ENCODE measurements around the gene RAD51B.

DNA sequence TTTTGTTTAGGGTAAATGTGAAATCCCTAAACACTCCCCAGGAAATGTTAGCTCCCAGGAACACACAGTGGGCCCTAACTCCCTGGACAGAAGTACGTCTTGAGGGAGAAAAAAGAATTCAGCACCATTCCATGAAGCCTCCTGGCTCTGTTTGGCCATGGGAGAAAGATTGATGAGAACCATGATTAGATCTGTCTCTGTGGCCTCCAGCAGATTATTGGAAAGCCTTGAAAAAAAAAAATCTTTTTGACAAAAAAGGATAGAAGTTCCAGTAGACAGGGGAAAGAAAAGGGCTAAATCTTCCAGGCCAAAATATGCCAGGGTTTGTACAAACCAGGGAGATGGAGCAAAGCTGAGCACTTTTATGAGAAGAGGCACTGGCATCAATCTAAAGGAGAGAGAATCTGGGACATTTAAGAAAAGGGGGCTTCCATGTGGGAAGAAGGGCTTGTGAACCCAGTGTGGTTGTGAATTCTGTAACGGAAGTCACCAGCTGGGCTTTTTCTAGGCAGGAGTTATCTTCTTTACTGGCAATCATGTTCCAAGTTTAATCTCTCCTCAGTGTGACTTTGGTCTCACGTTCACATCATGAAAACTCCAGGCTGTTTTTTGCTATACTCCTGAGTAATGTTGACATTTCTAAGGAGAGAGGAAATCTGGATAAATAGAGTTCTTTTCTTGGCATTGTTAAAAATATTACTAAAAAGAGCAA, 426.7 kb downstream of the RAD51B start:
- TF ChIP-seq POLR2AphosphoS5 (IDR thresholded peaks at IDR 0.05) (no peak), POLR2A (IDR thresholded peaks at IDR 0.05) (no peak)
- TF ChIP-seq, protein P1, sequence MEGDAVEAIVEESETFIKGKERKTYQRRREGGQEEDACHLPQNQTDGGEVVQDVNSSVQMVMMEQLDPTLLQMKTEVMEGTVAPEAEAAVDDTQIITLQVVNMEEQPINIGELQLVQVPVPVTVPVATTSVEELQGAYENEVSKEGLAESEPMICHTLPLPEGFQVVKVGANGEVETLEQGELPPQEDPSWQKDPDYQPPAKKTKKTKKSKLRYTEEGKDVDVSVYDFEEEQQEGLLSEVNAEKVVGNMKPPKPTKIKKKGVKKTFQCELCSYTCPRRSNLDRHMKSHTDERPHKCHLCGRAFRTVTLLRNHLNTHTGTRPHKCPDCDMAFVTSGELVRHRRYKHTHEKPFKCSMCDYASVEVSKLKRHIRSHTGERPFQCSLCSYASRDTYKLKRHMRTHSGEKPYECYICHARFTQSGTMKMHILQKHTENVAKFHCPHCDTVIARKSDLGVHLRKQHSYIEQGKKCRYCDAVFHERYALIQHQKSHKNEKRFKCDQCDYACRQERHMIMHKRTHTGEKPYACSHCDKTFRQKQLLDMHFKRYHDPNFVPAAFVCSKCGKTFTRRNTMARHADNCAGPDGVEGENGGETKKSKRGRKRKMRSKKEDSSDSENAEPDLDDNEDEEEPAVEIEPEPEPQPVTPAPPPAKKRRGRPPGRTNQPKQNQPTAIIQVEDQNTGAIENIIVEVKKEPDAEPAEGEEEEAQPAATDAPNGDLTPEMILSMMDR (IDR thresholded peaks at IDR 0.05) = no peak
